Posterior cingulate gyrus (tissue), 11 donors: ENCODE data around the gene KHDC3L.

ENCODE experiments used
- DNase-seq, 10 donors: peaks; one replicate each; pipeline versions ENCODE4 v3.0.0 to v3.0.0-alpha.2; 2020 to 2021; ENCODE audit warnings: mixed read lengths in 3 of 10
- intact Hi-C: fragments of 100-400 bp; cut with DNase I; formaldehyde crosslinking; loops from one replicate; pipeline ENCODE4 v1.15.1; 2023

KHDC3L gene, protein sequence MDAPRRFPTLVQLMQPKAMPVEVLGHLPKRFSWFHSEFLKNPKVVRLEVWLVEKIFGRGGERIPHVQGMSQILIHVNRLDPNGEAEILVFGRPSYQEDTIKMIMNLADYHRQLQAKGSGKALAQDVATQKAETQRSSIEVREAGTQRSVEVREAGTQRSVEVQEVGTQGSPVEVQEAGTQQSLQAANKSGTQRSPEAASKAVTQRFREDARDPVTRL

DNA sequence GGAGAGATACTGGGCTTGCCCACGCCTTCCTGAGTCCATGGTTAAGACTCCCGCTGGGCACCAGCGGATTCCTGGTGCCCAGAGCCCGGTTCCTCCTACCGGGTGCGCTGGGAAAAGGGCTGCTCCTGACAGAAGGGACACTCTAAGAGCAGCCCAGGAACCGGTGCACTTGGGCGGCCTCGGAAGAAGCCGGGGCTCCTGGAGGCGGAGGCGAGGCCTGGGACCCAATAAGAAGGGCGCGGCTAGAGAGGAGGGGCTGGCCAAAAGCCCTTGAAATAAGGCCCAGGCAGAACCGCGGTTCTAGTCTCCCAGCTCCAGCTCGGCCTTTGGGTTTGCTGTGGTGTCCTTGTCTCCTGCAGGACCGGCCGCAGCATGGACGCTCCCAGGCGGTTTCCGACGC, at the start of gene KHDC3L:
Gene KHDC3L (plus strand): TSS at position 301 of the 400 bp plus-strand sequence. CDS start 72 bp downstream, at position 373.
- DNase-seq, result no peak
- intact Hi-C loops, result no loop called here

GRCh38 chr6:73314577-73315492, 47.6 kb upstream of the KHDC3L start:
- intact Hi-C loops, result no loop called here

DNA sequence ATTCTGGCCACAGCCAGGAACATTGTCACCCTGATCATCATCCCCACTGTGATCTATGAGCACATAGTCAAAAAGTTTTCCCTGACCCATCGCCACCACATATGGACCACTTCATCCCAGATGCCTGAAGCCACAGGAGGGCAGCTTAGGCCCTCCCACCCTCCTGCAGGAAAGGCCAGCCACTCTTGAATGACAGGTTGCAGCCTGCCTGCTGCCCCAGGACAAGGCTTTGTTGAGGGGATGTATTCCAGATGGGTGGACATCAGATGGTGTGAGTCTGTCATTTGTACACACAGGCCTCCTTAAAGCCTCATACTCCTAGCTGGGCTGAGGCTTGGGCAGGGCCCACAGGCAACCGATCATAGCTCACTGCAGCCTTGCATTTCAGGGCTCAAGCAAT, 39.1 kb upstream of the KHDC3L start:
- intact Hi-C loops, result no loop called here
- DNase-seq, result no peak

More at GRCh38 chr6:73314577-73315492, 47.6 kb upstream of the KHDC3L start:
- no peak for DNase-seq

- DNase-seq, result no peak
- intact Hi-C loops, result loop anchor here (1.0 to 5.0 kb wide), 2 partner anchors 40 to 708 kb away; no protein-coding TSS in a partner anchor
Measured at GRCh38 chr6:73325656-73326055, 36.8 kb upstream of the KHDC3L start.

- DNase-seq, result no peak
- intact Hi-C loops, result loop anchor here (5.0 kb wide), 1 partner anchor 711 kb away; no protein-coding TSS in a partner anchor
Measured at GRCh38 chr6:73328790-73329189, 33.7 kb upstream of the KHDC3L start.

GRCh38 chr6:73329201-73329600, 33.3 kb upstream of the KHDC3L start:
- DNase-seq, result no peak
- intact Hi-C loops, result loop anchor here (5.0 kb wide), 1 partner anchor 712 kb away; no protein-coding TSS in a partner anchor

- intact Hi-C loops, result no loop called here
- no peak for DNase-seq
Measured at GRCh38 chr6:73339340-73339739, 23.1 kb upstream of the KHDC3L start.

- intact Hi-C loops, result no loop called here
Measured at GRCh38 chr6:73340048-73340447, 22.4 kb upstream of the KHDC3L start.

DNA sequence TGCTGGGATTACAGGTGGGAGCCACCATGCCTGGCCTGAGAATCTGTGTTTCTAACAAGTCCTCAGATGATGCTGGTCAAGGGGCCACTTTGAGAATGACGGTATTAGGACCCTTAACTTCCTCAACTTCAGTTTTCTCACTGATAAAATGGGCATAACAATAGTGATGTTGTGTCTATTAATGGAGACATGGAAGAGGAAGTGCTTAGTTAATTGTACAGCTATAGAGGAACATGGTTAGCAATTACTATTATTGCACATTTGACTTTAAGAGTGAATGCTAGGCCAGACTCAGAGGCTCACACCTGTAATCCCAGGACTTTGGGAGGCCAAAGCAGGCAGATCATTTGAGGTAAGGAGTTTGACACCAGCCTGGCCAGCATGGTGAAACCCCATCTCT, 21.1 kb upstream of the KHDC3L start:
- no peak for DNase-seq
- intact Hi-C loops, result no loop called here

More at GRCh38 chr6:73340048-73340447, 22.4 kb upstream of the KHDC3L start:
- DNase-seq, result no peak

GRCh38 chr6:73342174-73342573, 20.3 kb upstream of the KHDC3L start:
- intact Hi-C loops, result no loop called here
- no peak for DNase-seq

DNA sequence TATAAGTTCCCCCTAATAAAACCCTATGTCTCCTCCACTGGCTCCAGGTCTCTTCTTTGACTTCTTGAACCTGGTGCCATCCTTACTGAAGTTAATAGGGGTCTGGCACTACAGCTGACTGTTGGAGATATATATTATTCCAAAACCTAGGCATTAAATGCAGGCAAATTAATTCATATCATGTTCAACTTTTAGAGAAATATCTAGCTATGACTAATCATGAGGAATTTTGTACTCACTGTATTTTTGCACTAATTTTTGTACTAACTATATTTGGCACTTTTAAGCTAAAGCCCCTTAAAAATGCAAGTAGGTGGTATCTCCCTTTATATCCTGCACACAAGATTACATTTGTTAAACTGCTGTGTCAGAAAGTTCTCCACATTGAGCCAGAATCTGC, 19.3 kb upstream of the KHDC3L start:
- intact Hi-C loops, result no loop called here
- no peak for DNase-seq

GRCh38 chr6:73348550-73349204, 13.8 kb upstream of the KHDC3L start:
- no peak for DNase-seq
- intact Hi-C loops, result no loop called here

DNA sequence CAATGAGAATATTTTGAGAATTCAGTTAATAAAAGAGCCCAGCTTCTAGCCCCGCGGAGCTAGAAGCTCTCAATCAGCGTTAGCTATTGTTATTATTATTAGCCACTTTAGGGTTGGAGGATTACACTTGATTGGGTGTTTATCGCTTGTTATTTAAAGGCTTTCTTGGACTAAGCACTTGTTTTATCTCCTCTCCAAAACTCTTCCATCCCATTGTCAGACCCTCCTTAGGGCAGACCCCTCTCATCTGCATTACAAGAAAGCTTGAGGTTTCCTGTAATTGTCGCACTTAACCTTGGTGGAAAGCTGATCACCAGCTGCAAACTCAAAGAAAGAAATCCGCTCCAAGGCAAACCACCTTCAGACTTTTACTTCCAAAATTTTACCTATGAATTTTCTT, 13.1 kb upstream of the KHDC3L start:
- DNase-seq, result no peak
- intact Hi-C loops, result no loop called here

DNA sequence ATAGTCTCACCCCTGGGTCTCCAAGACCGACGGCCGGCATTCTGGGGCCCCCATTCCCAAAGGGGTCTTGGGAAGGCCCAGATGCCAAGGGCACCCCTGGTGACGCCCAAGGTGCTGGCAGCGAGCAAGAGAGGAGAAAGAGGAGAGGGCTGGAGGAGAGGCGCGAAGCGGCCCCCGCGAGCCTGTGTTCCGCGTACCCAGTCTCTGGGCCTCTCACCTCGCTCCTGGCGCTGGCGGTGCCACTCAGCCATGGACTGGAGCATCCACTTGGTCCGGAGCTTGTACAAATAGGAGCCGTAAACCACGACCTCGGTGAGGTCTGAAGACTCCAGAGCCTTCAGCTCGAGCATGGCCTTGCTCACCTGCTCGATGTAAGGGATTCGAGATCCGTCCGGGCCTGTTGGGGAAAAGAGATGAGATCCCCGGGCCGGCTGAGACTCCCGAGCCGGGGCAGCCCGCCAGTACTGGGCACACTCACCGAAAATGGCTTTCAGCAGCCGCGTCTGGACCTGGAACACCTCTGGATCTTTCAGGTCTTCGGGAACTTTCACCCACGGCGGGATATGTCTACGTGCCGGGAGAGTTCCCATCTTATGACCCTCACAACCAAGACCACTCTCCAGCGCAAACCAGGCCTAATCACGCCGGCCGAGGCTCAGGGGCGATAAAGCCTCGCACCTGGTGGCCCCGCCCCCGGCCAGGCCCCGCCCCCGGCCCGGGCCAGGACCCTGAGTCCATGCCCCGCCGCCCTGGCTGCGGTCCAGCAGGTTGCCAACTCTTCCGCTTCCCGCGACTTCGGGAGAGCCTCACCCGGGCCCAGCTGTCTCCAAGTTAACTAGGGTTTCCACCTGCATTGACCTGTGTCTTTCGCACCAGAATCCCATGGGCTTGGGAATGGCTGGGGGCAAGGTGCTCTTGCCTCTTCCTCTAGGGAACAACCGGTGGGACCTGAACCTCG, 8.5 kb upstream of the KHDC3L start, which contains the start of gene DPPA5:
Gene DPPA5 (minus strand): TSS at position 641 of the 958 bp plus-strand sequence. CDS start 51 bp downstream, at position 590.
- intact Hi-C loops, result no loop called here
- DNase-seq, result no peak

GRCh38 chr6:73362869-73363536, 545 bp downstream of the KHDC3L start:
- intact Hi-C loops, result no loop called here

GRCh38 chr6:73363537-73363875, 1.0 kb downstream of the KHDC3L start:
- DNase-seq, result peak in 1 of 10 donors; percentile 82
- intact Hi-C loops, result no loop called here

More at GRCh38 chr6:73362869-73363536, 545 bp downstream of the KHDC3L start:
- no peak for DNase-seq

- DNase-seq, result peak in 1 of 10 donors; percentile 48
- intact Hi-C loops, result no loop called here
Measured at GRCh38 chr6:73364121-73364520, 1.7 kb downstream of the KHDC3L start.

DNA sequence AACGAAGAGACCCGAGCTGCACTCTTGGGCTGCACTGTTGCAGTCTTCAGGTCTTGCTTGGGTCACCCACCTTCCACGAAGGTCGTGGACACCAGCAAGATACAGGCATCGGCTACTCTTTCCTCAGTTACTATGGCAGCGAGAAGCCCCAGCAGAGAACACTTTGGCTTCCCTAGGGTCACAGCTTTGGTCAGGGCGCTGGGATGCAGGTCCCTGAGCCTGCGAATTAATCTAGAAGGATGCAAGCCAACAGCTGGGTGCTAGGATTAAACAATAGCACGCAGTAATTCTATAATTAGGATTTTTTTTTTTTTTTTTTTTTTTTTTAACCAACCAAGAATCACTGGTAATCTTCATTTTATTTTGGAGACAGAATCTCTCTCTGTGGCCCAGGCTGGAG, 2.1 kb downstream of the KHDC3L start:
- intact Hi-C loops, result no loop called here
- DNase-seq, result no peak

DNA sequence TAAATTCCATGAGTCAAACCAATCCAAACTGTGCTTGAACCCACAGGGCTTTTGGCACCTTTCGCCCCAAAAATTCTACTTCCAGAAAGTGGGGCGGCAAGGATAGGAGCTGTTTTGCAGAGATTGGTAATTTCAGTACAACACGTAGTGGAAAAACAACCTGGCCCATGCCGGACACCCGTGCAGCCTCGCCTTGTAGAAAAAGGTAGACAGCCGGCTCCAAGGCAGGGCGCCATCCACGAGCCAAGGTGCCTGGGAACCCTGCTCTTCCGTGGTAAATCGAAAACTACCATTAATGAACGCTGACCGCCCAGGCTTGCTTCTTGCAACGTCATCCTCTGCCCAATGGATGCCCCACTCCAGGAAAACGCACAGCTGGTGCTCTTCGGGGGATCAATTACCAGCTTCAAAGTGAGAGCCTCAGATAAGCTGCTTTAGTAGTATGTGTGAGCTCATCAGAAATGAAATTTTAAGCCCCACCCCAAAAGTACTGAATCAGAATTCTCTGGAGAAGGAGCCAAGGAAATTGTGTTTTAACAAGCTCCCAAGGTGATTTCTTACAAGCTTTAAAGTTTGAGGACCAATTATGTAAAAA, 5.4 kb downstream of the KHDC3L start:
- DNase-seq, result peak in 1 of 10 donors; percentile 45
- intact Hi-C loops, result no loop called here
